Measurements from ENCODE around the gene PIGB.

DNA sequence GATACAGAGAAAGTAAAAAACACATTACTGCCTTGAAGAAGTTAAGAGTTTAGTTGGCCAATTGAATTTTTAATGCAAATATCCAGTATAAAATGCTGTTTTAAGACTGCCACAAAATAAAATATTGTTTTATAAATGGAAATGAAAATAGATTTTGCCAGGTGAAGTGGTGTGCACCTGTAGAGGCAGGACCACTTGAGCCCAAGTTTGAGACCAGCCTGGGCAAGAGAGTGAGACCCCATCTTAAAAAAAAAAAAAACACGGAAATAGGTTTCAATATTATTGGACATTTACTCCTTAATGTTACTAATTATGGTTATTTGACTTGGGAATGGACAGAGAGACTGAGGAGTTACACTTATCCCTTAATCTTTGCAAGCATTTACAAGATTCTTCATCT lies 1.9 kb downstream of the PIGB start:
- TF ChIP-seq, protein P1, sequence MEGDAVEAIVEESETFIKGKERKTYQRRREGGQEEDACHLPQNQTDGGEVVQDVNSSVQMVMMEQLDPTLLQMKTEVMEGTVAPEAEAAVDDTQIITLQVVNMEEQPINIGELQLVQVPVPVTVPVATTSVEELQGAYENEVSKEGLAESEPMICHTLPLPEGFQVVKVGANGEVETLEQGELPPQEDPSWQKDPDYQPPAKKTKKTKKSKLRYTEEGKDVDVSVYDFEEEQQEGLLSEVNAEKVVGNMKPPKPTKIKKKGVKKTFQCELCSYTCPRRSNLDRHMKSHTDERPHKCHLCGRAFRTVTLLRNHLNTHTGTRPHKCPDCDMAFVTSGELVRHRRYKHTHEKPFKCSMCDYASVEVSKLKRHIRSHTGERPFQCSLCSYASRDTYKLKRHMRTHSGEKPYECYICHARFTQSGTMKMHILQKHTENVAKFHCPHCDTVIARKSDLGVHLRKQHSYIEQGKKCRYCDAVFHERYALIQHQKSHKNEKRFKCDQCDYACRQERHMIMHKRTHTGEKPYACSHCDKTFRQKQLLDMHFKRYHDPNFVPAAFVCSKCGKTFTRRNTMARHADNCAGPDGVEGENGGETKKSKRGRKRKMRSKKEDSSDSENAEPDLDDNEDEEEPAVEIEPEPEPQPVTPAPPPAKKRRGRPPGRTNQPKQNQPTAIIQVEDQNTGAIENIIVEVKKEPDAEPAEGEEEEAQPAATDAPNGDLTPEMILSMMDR (IDR thresholded peaks at IDR 0.05), result no peak
- TF ChIP-seq, protein P2, sequence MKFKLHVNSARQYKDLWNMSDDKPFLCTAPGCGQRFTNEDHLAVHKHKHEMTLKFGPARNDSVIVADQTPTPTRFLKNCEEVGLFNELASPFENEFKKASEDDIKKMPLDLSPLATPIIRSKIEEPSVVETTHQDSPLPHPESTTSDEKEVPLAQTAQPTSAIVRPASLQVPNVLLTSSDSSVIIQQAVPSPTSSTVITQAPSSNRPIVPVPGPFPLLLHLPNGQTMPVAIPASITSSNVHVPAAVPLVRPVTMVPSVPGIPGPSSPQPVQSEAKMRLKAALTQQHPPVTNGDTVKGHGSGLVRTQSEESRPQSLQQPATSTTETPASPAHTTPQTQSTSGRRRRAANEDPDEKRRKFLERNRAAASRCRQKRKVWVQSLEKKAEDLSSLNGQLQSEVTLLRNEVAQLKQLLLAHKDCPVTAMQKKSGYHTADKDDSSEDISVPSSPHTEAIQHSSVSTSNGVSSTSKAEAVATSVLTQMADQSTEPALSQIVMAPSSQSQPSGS (CRISPR knock-in tag; IDR thresholded peaks at IDR 0.05; ENCODE audit: borderline replicate concordance, low read depth), result no peak
- TF ChIP-seq TCF7 (CRISPR knock-in tag; IDR thresholded peaks at IDR 0.05; ENCODE audit: low read depth), result no peak
- TF ChIP-seq, protein P3, sequence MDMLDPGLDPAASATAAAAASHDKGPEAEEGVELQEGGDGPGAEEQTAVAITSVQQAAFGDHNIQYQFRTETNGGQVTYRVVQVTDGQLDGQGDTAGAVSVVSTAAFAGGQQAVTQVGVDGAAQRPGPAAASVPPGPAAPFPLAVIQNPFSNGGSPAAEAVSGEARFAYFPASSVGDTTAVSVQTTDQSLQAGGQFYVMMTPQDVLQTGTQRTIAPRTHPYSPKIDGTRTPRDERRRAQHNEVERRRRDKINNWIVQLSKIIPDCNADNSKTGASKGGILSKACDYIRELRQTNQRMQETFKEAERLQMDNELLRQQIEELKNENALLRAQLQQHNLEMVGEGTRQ (CRISPR knock-in tag; IDR thresholded peaks at IDR 0.05), result no peak

Measured in WTC11 (cell line).